HG03095 (cell line): Measurements from ENCODE around the gene SERF2.
A peak's percentile ranks its signal among the peaks of the same experiment; 100 is the strongest.
"Not testable (repeated sequence)": the region's sequence is repeated elsewhere in the genome, so short reads cannot be mapped to it uniquely, and the experiment has no call there.

Source experiments
- ATAC-seq: cut with Tn5 transposase; IDR thresholded peaks from one replicate; pipeline ENCODE4 v1.9.1; 2021; ENCODE audit warnings: moderate library complexity; ENCODE audit not compliant: unreplicated experiment

SERF2 gene

DNA sequence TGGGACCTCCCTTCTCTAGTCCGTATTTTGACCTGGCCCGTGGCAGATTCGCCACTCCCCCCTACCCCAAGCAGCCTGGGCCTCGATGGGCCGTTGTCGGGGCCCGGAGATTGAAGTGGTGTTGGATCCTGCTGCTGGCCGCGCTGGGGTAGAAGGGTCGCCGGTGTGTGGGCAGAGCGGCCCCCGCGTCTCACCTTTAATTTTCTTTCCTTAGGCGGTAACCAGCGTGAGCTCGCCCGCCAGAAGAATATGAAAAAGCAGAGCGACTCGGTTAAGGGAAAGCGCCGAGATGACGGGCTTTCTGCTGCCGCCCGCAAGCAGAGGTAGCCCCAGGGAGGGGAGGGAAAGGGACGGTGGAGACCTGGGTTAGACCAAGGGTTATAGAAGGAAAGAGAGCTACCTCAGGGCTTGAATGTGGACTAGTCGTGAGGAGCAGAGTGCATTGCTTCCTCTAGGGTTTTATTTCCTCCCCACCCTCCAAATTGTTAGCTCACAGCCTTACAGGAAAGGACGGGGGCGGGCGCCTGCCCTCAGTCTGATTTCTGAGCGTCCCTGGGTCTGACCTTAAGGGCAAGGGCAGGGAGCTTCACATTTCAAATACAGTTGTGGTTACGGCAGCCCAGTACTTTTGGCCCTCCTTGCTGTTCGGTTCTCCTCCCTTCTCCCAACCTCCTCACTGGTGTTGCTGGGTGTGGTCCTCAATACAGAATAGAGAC lies 799 bp downstream of the SERF2 start:
- no peak for ATAC-seq

DNA sequence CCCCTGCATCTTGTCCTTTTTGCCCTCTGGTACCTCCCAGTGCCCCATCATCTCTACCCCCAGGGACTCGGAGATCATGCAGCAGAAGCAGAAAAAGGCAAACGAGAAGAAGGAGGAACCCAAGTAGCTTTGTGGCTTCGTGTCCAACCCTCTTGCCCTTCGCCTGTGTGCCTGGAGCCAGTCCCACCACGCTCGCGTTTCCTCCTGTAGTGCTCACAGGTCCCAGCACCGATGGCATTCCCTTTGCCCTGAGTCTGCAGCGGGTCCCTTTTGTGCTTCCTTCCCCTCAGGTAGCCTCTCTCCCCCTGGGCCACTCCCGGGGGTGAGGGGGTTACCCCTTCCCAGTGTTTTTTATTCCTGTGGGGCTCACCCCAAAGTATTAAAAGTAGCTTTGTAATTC lies 1.5 kb downstream of the SERF2 start:
- ATAC-seq: no peak

DNA sequence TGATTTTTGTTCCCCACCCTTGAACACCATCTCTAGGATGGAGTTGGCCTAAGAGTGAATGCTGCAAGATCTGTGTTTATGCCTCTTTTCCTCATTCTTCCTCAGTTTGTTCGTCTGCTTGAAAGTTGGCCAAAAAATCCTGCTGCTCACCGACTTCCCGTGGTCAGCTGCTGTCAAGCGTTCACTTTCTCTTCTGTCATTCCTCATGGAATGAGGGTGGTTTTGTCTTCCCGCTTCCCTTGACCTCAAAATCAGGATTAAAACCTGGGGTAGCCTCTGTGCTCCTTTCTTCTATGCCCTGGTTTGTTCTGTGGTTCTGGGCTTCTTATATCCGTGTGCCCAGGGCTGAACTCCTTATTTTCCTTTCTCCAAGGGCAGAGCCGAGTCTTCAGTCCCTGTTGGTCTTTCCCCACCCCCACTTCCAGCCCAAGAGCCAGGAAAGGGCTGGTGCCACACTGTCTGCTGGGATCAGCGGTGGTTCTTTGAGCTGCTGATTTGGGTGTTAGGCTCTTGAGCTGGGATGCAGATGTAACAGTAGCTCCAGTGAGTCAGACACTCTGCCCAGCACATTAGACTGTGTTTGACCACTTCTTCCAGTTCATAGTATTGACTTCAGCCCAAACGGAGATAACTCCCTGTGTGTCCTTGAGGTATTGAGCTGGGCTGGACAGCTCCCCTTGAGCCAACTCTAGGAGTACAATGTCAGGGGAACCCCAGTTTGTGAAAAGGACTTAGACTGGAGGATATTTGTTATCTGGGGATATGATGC lies 2.3 kb downstream of the SERF2 start:
- no peak for ATAC-seq

DNA sequence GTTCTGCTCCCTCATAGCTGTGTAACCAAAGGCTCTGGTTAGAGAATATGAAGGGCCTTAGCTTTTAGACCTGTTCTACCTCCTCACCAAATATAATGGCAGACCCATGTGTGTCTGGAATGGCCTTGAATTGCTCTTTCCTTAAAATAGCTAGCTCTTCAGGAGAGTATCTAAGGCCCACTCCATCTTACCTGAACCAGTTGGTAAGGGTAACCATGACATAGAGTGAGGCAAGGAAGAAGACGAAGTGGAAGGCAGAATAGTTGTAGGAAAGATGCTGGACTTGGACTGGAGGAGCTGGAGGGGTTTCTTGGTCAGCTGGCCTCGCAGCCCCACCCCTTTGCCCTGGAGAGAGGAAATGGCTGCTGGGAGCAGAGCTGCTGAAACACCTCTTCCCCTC lies 3.1 kb downstream of the SERF2 start:
- no peak for ATAC-seq

DNA sequence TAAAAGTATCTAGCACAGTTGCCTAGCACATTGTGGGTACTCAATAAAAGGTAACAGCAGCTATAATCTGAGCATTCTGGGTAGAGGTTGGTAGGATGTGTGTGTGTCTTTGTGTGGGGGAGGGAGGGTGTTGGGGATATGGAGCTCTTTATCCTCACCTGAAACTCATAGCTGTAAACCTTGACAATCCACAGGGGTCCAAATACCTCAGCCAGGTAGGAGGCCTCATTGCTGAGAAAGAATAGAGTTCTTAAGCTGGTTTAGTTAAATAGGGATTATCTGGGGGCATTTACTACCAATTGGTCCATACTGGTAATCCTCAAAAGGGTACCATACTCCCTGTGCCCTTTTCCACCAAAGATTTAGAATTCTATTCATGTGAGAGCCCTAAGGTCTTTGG lies 3.9 kb downstream of the SERF2 start:
- no peak for ATAC-seq

DNA sequence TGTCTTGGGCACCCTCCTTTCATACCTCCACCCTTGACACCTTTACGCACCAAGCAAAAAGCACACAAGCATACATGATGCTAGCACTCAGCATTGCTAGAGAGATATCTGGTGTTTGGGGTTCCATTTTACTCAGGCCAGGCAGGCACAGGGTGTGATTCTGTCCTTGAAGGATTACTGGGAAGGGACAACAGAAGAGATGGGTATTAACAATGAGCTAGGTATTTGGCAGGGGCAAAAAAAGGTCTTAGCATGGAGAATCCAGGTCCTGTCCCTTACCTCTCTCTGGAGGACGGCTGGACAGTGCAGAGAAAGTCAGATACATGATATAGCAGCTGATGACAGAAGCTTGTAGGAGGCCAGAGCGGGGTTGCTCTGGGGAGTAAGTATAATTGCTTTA lies 4.4 kb downstream of the SERF2 start:
- ATAC-seq: no peak

DNA sequence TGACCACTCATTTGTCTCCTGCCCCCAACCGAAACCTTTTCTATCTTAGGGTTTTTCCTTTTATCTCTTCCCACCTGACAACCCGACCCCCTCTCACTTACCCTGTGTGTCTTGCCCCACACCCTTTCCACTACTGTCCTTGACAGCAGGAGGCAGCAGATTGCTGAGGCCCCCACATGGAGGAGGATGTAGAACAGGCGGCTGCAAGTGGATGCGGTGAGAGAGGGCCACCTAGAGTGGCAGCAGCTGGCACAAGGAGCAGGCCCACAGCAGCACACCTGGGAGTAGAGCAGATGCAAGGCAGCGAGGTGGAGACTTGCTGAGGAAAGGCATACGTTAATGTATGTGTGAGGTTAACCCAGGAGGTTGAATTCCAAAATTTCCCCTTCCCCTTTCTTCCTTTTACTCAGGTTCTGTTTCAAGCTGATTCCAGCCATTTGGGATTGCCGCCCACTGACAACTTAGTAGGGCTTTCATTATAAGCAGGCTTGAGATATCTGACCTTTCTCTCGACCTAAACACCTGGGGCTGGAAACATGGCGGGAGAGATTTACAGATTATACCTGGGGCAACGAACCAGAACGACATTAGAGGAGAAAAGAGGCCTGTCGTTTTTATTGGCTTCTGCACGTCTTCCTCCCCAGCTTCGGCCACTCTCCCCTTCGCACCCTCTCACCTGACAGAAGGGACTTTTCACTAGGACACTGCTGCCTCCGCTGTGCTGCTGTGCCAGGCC lies 7.3 kb downstream of the SERF2 start:
- ATAC-seq: no peak

DNA sequence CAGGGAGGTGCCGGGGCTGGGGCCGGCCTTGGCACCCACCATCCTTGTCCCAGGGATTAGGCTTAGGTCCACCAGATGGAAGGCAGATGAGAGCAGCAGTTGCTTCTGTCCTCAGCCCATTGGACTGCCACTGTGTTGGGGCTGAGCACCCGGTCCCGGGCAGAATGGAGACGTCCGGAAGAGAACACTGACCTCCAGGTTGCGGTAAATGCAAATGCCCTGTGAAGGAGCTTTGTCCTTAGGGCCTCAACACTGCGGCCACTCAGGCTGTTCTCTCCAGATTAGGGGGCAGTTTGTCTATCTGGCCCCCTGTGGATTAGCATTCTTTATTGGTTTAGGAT lies 7.8 kb downstream of the SERF2 start, which contains the start of gene SERINC4:
SERINC4 (minus strand) TSS at position 276 of the 341 bp plus-strand sequence; CDS start at position 42, 234 bp downstream.
- no peak for ATAC-seq

DNA sequence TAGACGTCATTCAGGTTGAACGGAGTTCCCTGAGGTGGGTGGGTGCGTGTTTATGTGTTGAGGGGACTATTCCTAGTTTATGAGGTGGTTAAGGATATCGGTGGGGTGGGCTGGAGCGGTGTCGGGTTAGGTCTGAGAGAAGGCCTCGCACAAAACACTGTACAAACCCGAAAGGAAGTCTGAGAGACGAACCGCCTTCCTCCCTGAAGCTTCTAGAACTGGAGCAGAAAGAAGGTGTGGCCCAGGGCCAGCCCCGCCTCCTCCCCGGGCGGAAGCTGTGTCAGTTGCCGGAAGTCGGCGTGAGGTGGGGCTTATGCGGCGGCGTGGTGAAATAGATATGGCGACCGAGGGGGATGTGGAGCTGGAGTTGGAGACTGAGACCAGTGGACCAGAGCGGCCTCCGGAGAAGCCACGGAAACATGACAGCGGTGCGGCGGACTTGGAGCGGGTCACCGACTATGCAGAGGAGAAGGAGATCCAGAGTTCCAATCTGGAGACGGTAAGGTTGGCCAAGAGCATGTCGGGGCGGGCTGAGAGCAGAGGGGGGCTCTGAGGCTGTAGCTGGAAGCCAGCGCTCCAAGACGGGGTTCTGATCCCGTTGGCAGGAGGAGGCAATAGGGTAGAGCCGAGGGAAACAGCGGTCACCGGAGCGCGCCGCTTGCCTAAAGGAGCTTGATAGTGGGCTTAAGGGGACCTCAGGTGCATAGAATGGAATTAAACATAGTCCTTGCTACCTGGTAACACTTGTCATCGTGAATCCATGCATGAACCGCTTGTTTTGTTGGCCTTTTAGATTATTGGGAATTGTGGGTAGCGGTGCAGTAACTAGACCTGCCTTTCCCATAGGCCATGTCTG lies 8.4 kb downstream of the SERF2 start, which contains the start of gene HYPK:
HYPK (plus strand) TSS at position 314 of the 856 bp plus-strand sequence; CDS start at position 338, 24 bp downstream.
- ATAC-seq: peak; percentile 74

DNA sequence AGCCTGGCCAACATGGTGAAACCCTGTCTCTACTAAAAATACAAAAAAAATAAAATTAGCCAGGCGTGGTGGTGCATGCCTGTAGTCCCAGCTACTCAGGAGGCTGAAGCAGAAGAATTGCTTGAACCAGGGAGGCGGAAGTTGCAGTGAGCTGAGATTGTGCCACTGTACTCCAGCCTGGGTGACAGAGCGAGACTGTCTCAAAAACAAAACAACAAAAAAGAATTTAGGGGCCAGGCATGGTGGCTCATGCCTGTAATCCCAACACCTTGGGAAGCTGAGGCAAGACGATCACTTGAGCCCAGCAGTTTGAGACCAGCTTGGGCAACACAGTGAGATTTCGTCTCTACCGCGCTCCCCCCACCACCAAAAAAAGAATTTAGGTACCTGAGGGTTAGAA lies 10.6 kb downstream of the SERF2 start:
- not testable (repeated sequence) for ATAC-seq

DNA sequence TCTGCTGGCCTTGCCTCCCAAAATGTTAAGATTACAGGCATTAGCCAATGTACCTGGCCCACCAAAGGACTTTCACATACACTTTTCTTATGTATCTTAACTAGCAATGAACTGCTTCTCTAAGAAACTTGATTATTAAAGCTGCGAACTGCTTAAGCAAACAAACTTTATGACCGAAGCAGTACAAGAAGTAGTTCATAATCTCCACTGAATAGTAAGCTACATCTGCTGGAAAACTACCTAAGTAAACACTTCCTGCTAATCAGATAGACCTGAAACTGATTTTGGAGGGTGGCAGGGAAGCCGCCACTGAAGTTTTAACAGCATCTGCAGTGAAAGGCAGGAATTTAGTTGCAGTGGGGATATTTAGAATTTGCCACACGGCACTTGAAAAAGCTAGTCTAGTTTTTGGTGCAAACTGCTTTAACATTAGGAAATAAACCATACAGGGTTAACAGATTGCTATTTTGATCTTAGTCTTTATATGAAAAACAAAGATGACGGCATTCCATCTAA lies 16.4 kb downstream of the SERF2 start:
- ATAC-seq: no peak

DNA sequence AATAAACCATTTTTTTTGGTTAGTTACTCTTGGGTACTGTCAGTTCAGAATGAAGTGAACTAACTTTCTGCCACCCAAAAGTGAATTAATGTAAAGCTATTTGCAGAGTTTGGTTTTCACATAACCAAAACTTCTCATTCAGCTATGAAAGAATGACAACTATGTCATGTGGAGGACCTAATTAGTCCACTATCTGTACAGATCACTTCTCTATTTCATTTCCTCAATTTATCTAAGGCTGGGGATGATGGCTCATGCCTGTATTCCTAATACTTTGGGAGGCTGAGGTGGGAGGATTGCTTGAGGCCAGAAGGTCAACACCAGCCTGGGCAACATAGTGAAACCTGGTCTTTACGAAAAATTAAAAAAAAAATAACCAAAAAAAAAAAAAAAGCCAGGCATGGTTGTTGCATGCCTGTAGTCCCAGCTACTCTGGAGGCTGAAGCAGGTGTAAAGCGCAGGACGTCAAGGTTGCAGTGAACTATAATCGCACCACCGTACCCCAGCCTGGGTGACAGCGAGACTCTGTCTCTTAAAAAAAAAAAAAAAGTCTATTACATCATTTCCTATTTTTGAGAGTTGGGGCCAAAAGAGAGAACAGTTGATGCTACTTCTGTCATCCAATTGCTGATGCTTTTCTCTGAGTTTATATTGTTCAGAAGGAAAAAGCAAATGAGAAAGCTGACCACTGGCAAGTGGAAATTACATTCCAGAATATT lies 17.0 kb downstream of the SERF2 start:
- ATAC-seq: peak; percentile 68

DNA sequence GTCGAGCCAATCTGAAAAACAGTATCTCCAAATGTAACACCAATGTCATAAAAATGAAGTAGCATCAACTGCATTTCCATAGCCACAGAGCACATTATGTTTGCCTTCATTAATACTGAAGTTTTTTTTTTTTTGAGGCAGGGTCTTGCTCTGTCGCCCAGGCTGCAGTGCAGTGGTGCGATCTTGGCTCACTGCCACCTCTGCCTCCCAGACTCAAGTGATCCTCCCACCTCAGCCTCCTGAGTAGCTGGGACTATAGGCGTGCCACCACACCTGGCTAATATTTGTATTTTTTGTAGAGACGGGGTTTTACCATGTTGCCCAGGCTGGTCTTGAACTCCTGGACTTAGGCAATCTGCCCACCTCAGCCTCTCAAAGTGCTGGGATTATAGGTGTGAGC lies 22.9 kb downstream of the SERF2 start:
- not testable (repeated sequence) for ATAC-seq

DNA sequence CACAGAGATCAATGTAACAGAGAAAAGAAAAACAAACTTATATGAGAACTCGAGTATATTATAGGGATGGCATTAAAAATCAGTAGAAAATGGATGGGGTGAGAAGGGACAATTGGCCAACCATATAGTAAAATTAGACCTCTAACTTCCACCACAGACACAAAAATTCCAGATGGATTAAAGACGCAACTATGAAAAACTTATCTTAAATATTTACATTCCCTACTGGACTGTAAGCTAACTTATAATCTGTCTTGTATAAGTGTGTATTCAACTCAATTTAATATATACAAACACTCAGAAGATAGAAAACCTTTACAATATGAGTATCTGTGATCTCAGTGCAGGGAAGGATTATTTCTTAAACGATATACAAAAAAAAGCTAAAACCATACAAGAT lies 29.4 kb downstream of the SERF2 start:
- no peak for ATAC-seq

DNA sequence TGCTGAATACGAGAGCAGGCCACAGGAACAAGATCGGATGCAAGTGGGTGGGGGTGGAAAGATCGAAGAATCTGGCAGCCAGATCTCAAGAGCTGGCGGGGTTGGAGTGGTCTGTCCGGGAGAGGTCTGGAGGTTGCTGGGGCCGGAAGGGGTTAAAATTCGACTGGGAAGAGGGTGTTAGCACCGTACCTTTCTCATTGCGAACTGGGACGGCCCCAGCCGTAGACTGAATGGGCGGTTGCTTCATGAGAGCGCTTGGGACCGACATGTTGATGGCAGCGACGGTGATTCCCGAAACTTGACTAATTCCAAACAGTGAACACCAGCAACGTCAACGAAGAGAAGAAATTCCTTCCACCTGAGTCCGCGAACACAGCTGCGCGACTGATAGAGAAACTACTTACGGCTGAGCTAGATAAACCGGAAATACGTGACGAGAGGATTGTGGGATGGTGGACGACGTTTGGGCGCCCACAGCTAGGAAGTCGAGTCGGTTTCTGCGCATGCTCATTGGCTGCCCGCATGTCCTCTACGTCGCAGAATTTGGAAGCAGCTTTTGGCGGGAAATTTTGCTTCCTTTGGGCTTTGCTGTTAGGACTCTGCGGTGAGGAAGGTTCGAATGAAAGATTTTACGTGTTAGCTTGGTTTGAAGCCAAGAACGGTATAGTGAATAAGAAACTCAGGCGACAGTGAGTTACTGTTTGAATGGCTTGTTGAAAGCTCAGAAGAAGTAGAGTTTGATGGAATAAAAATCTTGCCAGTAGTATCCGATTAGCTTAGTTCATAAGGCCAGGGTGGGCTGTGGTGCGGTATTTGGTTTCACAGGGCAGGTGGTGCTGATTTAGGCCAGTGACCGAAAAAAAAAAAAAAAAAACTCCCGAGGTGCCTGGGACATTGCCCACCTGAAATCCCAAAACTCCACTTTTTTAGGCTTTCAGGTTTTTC lies 32.5 kb downstream of the SERF2 start, which contains the start of gene MFAP1:
MFAP1 (minus strand) TSS at position 389 of the 945 bp plus-strand sequence; CDS start at position 268, 121 bp downstream.
- peak; percentile 51 for ATAC-seq

DNA sequence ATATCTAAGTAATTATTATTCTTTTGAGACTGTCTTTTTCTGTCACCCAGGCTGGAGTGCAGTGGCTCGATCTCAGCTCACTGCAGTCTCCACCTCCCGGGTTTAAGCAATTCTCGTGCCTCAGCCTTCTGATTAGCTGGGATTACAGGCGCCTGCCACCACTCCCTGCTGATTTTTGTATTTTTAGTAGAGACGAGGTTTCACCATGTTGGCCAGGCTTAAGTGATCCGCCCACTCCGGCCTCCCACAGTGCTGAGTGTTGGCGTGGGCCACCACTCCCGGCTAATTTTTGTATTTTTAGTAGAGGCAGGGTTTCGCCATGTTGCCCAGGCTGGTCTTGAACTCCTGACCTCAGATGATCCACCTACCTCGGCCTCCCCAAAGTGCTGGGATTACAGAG lies 33.2 kb downstream of the SERF2 start:
- not testable (repeated sequence) for ATAC-seq

DNA sequence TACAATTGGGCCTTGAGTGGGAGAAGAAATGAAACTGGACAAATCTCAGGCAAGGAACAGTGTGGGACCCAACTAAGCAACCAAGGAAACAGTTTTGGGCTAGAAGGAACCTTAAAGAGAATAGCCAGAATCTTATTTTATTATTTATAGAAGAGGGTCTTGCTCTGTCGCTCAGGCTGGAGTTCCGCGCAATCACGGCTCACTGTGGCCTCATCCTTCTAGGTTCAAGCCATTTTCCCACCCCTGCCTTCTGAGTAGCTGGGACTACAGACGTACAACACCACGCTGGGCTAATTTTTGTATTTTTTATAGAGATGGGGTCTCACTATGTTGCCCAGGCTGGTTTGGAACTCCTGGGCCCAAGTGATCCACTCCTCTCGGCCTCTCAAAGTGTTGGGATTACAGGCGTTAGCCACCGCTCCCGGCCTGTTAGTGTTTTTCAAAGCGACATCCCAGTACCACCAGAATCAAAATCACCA lies 33.9 kb downstream of the SERF2 start:
- no peak for ATAC-seq
